Thoracic aorta (tissue), 2 donors: Measurements from ENCODE around the gene CXCL3. TPM values are rescaled to one million over a fixed set of nuclear protein-coding genes. Genes with fewer than 3 reads are reported as not detected.
"Not testable (repeated sequence)": the region's sequence is repeated elsewhere in the genome, so short reads cannot be mapped to it uniquely, and the experiment has no call there.

ENCODE experiments used
- ATAC-seq: fragments of 150-250 bp; one replicate; pipeline ENCODE4 v1.8.0; 2017; ENCODE audit warnings: low read depth; ENCODE audit not compliant: insufficient number of reproducible peaks, low FRiP score
- DNase-seq: peaks from one replicate; pipeline ENCODE4 v3.0.0-alpha.2; 2020; ENCODE audit warnings: low spot score
- H3K27ac ChIP-seq, 2 donors: fragments of 200-600 bp; sonication (generic); 1 replicate in 1 of 2; 2 replicates in 1 of 2; pipeline ENCODE4 v1.5.1; 2016; ENCODE audit warnings: mild to moderate bottlenecking in 2 of 2, moderate library complexity in 2 of 2
- H3K27me3 ChIP-seq: fragments of 200-600 bp; sonication (generic); replicated peaks from 2 replicates; pipeline ENCODE4 v1.6.0; 2016; ENCODE audit warnings: mild to moderate bottlenecking; ENCODE audit not compliant: insufficient read depth
- H3K36me3 ChIP-seq: fragments of 200-600 bp; sonication (generic); one replicate; pipeline ENCODE4 v1.5.1; 2016
- H3K4me1 ChIP-seq, 2 donors: fragments of 200-600 bp; sonication (generic); 1 replicate in 1 of 2; 2 replicates in 1 of 2; pipeline versions ENCODE4 v1.5.1 to v1.6.0; 2016; ENCODE audit warnings: low read depth in 2 of 2, mild to moderate bottlenecking in 1 of 2; ENCODE audit not compliant: control insufficient read depth in 1 of 2
- H3K4me3 ChIP-seq: fragments of 200-600 bp; sonication (generic); 2 replicates; pipeline ENCODE4 v1.5.1; 2016; ENCODE audit warnings: mild to moderate bottlenecking
- H3K9me3 ChIP-seq: fragments of 200-600 bp; sonication (generic); 2 replicates; pipeline ENCODE4 v1.5.1; 2016
- total RNA-seq, 2 donors: library from RNA; depleted of rRNA; stranded (reverse); fragments of >200 nt; gene quantifications; one replicate each; pipeline versions ENCODE4 v1.1.0 to v1.2.3, GENCODE V29; 2016
- TF ChIP-seq, protein P1 (sequence below): fragments of 200-600 bp; sonication (generic); IDR thresholded peaks from one replicate; pipeline ENCODE4 v1.5.1; 2019; ENCODE audit warnings: antibody characterized with exemption

CXCL3 gene
- total RNA-seq, 2 donors from 2014 or later, result 4.9 to 11.9 TPM

- Histone ChIP-seq H3K27me3 (no peaks in the 10 kb centered on the region), H3K4me1 (no peaks in the 10 kb centered on the region)
- ATAC-seq, result no peak
Measured at GRCh38 chr4:74081035-74081434, 42.5 kb upstream of the CXCL3 start.

GRCh38 chr4:74080351-74080750 is 41.9 kb upstream of the CXCL3 start:
- not testable (repeated sequence) for DNase-seq, H3K4me3 ChIP-seq, H3K9me3 ChIP-seq, H3K4me1 ChIP-seq, H3K27ac ChIP-seq, ATAC-seq, H3K27me3 ChIP-seq, H3K36me3 ChIP-seq

More at GRCh38 chr4:74081035-74081434, 42.5 kb upstream of the CXCL3 start:
- no peak overlapping the region for H3K4me3 ChIP-seq
- no peak overlapping the region for H3K27ac ChIP-seq
- DNase-seq, result no peak
- TF ChIP-seq, protein P1, sequence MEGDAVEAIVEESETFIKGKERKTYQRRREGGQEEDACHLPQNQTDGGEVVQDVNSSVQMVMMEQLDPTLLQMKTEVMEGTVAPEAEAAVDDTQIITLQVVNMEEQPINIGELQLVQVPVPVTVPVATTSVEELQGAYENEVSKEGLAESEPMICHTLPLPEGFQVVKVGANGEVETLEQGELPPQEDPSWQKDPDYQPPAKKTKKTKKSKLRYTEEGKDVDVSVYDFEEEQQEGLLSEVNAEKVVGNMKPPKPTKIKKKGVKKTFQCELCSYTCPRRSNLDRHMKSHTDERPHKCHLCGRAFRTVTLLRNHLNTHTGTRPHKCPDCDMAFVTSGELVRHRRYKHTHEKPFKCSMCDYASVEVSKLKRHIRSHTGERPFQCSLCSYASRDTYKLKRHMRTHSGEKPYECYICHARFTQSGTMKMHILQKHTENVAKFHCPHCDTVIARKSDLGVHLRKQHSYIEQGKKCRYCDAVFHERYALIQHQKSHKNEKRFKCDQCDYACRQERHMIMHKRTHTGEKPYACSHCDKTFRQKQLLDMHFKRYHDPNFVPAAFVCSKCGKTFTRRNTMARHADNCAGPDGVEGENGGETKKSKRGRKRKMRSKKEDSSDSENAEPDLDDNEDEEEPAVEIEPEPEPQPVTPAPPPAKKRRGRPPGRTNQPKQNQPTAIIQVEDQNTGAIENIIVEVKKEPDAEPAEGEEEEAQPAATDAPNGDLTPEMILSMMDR, result no peak
- no peaks in the 10 kb centered on the region for H3K36me3 ChIP-seq
- H3K9me3 ChIP-seq, result no peaks in the 10 kb centered on the region

DNA sequence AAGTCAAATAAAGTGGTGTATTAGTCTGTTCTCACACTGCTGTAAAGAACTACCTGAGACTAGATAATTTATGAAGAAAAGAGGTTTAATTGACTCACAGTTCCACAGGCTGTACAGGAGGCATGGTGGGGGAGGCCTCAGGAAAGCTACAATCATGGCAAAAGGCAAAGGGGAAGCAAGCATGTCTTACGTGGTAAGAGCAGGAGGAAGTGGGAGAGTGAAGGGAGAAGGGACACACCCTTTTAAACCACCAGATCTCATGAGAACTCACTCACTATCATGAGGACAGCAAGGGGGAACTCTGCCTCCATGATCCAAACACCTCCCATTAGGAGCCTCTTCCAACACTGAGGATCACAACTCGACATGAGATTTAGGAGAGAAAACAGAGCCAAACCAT is 40.5 kb upstream of the CXCL3 start:
- H3K4me3 ChIP-seq, H3K27ac ChIP-seq, H3K27me3 ChIP-seq, DNase-seq, ATAC-seq, H3K36me3 ChIP-seq, H3K4me1 ChIP-seq, H3K9me3 ChIP-seq: not testable (repeated sequence)

- TF ChIP-seq, protein P1, result no peak
- ATAC-seq (no peak), DNase-seq (no peak)
- Histone ChIP-seq H3K36me3 (no peaks in the 10 kb centered on the region), H3K4me3 (no peak overlapping the region), H3K9me3 (no peaks in the 10 kb centered on the region), H3K4me1 (no peaks in the 10 kb centered on the region), H3K27ac (no peak overlapping the region), H3K27me3 (no peaks in the 10 kb centered on the region)
Measured at GRCh38 chr4:74073358-74073757, 34.9 kb upstream of the CXCL3 start.

DNA sequence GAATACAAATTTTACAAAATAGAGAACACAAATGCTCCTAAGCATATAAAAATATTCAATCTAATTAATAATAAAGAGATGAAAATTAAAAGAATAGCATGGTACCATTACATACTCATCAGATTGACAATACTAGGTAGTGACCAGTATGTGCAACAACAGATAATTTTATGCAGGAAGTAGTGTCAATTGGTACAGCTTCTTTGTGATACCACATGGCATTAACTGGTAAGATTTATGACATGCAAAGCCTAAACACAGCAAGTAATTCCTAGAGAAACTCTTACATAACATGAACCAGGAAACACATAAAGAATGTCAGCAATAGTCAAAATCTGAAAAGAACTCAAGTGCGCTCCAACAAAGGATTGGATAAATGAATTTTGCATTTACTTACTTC is 34.2 kb upstream of the CXCL3 start:
- Histone ChIP-seq H3K27me3 (no peaks in the 10 kb centered on the region), H3K27ac (no peak overlapping the region), H3K4me1 (no peaks in the 10 kb centered on the region), H3K4me3 (no peak overlapping the region), H3K36me3 (no peaks in the 10 kb centered on the region), H3K9me3 (no peaks in the 10 kb centered on the region)
- DNase-seq, result no peak
- ATAC-seq, result no peak
- TF ChIP-seq, protein P1, result no peak

DNA sequence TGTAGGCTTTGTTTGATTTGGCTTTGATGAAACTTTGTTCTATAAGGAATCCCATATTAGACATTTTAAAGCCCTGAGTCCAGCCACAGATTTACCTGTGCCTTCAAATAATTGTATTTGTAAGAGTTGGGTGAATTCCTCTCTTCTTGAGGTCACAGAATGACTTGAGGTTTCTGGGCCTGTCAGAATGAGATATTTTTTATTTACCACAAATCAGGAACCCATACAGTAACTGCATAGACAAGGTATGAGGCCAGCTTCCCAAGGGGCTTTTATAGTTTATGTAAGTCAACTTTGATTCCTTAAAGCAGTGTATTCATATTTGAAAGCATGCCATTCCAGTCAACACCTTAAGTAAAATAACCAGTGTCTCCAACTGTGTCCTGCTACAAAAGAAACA is 29.1 kb upstream of the CXCL3 start:
- no peaks in the 10 kb centered on the region for H3K4me1 ChIP-seq
- no peak for DNase-seq
- H3K27me3 ChIP-seq, result no peaks in the 10 kb centered on the region
- TF ChIP-seq, protein P1, result no peak
- ATAC-seq, result no peak
- H3K9me3 ChIP-seq, result no peaks in the 10 kb centered on the region
- no peak overlapping the region for H3K4me3 ChIP-seq
- no peaks in the 10 kb centered on the region for H3K36me3 ChIP-seq
- H3K27ac ChIP-seq, result no peak overlapping the region
